H1 (cell line): ENCODE measurements around the gene GALNT9. TPM values are rescaled to one million over a fixed set of nuclear protein-coding genes. Genes with fewer than 3 reads are reported as not detected.
A peak's percentile ranks its signal among the peaks of the same experiment; 100 is the strongest.

ENCODE experiments used
- CTCF ChIA-PET: fragments of 300-600 bp; sonication (Branson Sonifier 250); formaldehyde crosslinking; loops from one replicate; lab custom pipeline; 2021; ENCODE audit not compliant: partially characterized antibody; lab: Charles Lee
- POLR2A ChIA-PET: fragments of 300-600 bp; sonication (Branson Sonifier 250); formaldehyde crosslinking; loops from one replicate; lab custom pipeline; 2021; ENCODE audit warnings: inconsistent platforms; ENCODE audit not compliant: partially characterized antibody; lab: Charles Lee
- DNase-seq, 2 experiments: peaks; one replicate each; pipeline versions ENCODE4 v3.0.0 to v3.0.0-alpha.2; 2010 to 2022; ENCODE audit warnings: low spot score in 2 of 2, low read depth in 1 of 2, mixed read lengths in 1 of 2
- FAIRE-seq: peaks from 2 replicates; lab custom pipeline; 2011; peaks lifted over from hg19 to GRCh38; lab: Jason Lieb, UNC
- H2AFZ ChIP-seq: 2 replicates; pipeline ENCODE4 v1.8.1; 2012; ENCODE audit warnings: low read length, inconsistent platforms
- H2AK5ac ChIP-seq: 2 replicates; pipeline ENCODE4 v1.6.1; 2013; ENCODE audit warnings: low read depth, low read length
- H2BK120ac ChIP-seq: replicated peaks from 2 replicates; pipeline ENCODE3; 2013; ENCODE audit warnings: low read depth, low read length, inconsistent platforms
- H2BK12ac ChIP-seq: 2 replicates; pipeline ENCODE4 v1.6.1; 2013; ENCODE audit warnings: low read depth, low read length
- H2BK15ac ChIP-seq: 2 replicates; pipeline ENCODE4 v1.6.1; 2013; ENCODE audit warnings: low read length
- H2BK20ac ChIP-seq: 2 replicates; pipeline ENCODE4 v1.6.1; 2013; ENCODE audit warnings: low read length
- H2BK5ac ChIP-seq: 2 replicates; pipeline ENCODE4 v1.6.1; 2013; ENCODE audit warnings: low read depth, low read length
- H3K14ac ChIP-seq: 2 replicates; pipeline ENCODE4 v1.6.1; 2013; ENCODE audit warnings: inconsistent platforms; ENCODE audit not compliant: insufficient read length
- H3K18ac ChIP-seq: 2 replicates; pipeline ENCODE4 v1.6.1; 2013; ENCODE audit warnings: low read length; ENCODE audit errors: extremely low read depth
- H3K23ac ChIP-seq: 2 replicates; pipeline ENCODE4 v1.6.1; 2013; ENCODE audit warnings: inconsistent platforms; ENCODE audit not compliant: insufficient read length
- H3K23me2 ChIP-seq: 2 replicates; pipeline ENCODE4 v1.6.1; 2013; ENCODE audit warnings: low read depth, low read length
- H3K27ac ChIP-seq: 2 replicates; pipeline ENCODE4 v1.6.1; 2011; ENCODE audit warnings: low read depth, low read length, inconsistent platforms
- H3K27me3 ChIP-seq, 4 experiments: replicated peaks in 1 of 4; 1 replicate in 1 of 4; 2 replicates in 3 of 4; pipeline versions ENCODE4 v1.6.1 to v1.8.1; 2011 to 2013; ENCODE audit warnings: low read length in 3 of 4, mild to moderate bottlenecking in 3 of 4, inconsistent platforms in 2 of 4, mixed read lengths in 2 of 4, moderate library complexity in 1 of 4; ENCODE audit not compliant: control insufficient read depth in 3 of 4, insufficient read depth in 3 of 4; ENCODE audit errors: extremely low read depth in 1 of 4
- H3K36me3 ChIP-seq, 4 experiments: 2 replicates each; pipeline versions ENCODE4 v1.6.1 to v1.8.1; 2011 to 2013; ENCODE audit warnings: mild to moderate bottlenecking in 4 of 4, low read length in 3 of 4, moderate library complexity in 2 of 4, control low read depth in 1 of 4, inconsistent platforms in 1 of 4; ENCODE audit not compliant: insufficient read depth in 4 of 4, control insufficient read depth in 2 of 4
- H3K4ac ChIP-seq: replicated peaks from 2 replicates; pipeline ENCODE3; 2013; ENCODE audit warnings: low read length, low read depth, mixed read lengths, inconsistent platforms; ENCODE audit not compliant: insufficient read length
- H3K4me1 ChIP-seq, 4 experiments: replicated peaks in 1 of 4; 1 replicate in 1 of 4; 2 replicates in 3 of 4; pipeline versions ENCODE4 v1.6.1 to v1.8.1; 2011 to 2013; ENCODE audit warnings: low read length in 3 of 4, inconsistent platforms in 2 of 4, mixed read lengths in 1 of 4; ENCODE audit not compliant: insufficient read depth in 4 of 4, control insufficient read depth in 3 of 4
- H3K4me2 ChIP-seq, 2 experiments: 2 replicates each; pipeline versions ENCODE4 v1.6.1 to v1.8.1; 2011 to 2013; ENCODE audit warnings: low read depth in 2 of 2, low read length in 2 of 2, control low read depth in 1 of 2, inconsistent platforms in 1 of 2, mild to moderate bottlenecking in 1 of 2; ENCODE audit not compliant: insufficient read depth in 1 of 2
- H3K4me3 ChIP-seq, 4 experiments: fragments of 200-600, 300-600 bp in 1 of 4; sonication (generic), shearing (Covaris generic), sonication (Bioruptor Twin) in 1 of 4; 2 replicates each; pipeline versions ENCODE4 v1.5.1 to v1.8.1; 2011 to 2016; ENCODE audit warnings: low read length in 4 of 4, low read depth in 3 of 4, control low read depth in 2 of 4, inconsistent platforms in 2 of 4, mild to moderate bottlenecking in 2 of 4, mixed read lengths in 1 of 4, moderate library complexity in 1 of 4; ENCODE audit not compliant: insufficient read depth in 2 of 4; ENCODE audit errors: extremely low read depth in 1 of 4
- H3K56ac ChIP-seq: replicated peaks from 2 replicates; pipeline ENCODE3; 2013; ENCODE audit warnings: low read depth, mild to moderate bottlenecking, mixed read lengths, low read length, inconsistent platforms; ENCODE audit not compliant: insufficient read length
- H3K79me1 ChIP-seq: 2 replicates; pipeline ENCODE4 v1.6.1; 2013; ENCODE audit warnings: low read depth, low read length, control low read depth
- H3K79me2 ChIP-seq, 2 experiments: 2 replicates each; pipeline versions ENCODE4 v1.6.1 to v1.8.1; 2012 to 2013; ENCODE audit warnings: low read length in 2 of 2, mild to moderate bottlenecking in 2 of 2, inconsistent platforms in 1 of 2; ENCODE audit not compliant: insufficient read depth in 2 of 2, control insufficient read depth in 1 of 2
- H3K9ac ChIP-seq, 4 experiments: replicated peaks in 1 of 4; 1 replicate in 1 of 4; 2 replicates in 3 of 4; pipeline versions ENCODE4 v1.6.1 to v1.8.1; 2011 to 2013; ENCODE audit warnings: low read depth in 3 of 4, low read length in 3 of 4, control low read depth in 2 of 4, mild to moderate bottlenecking in 2 of 4, moderate library complexity in 2 of 4, inconsistent platforms in 1 of 4; ENCODE audit errors: extremely low read depth in 1 of 4
- H3K9me3 ChIP-seq, 2 experiments: 2 replicates each; pipeline versions ENCODE4 v1.6.1 to v1.8.1; 2012 to 2013; ENCODE audit warnings: mild to moderate bottlenecking in 2 of 2, moderate library complexity in 2 of 2, control low read depth in 1 of 2, inconsistent platforms in 1 of 2, low read depth in 1 of 2, low read length in 1 of 2, mixed read lengths in 1 of 2; ENCODE audit not compliant: insufficient read depth in 2 of 2
- H4K20me1 ChIP-seq, 2 experiments: replicated peaks in 1 of 2; 2 replicates each; pipeline versions ENCODE3 to v1.8.1; 2011 to 2013; ENCODE audit warnings: inconsistent platforms in 2 of 2, low read length in 2 of 2, mild to moderate bottlenecking in 1 of 2; ENCODE audit not compliant: insufficient read depth in 2 of 2, control insufficient read depth in 1 of 2
- H4K5ac ChIP-seq: 2 replicates; pipeline ENCODE4 v1.6.1; 2013; ENCODE audit warnings: low read length, low read depth, mixed read lengths, inconsistent platforms; ENCODE audit not compliant: insufficient read length
- H4K8ac ChIP-seq: 2 replicates; pipeline ENCODE4 v1.8.0; 2013; ENCODE audit warnings: mild to moderate bottlenecking, moderate library complexity, low read length, inconsistent platforms; ENCODE audit not compliant: insufficient read depth; ENCODE audit errors: extremely low read depth
- H4K91ac ChIP-seq: replicated peaks from 2 replicates; pipeline ENCODE3; 2013; ENCODE audit warnings: low read length, mixed read lengths, inconsistent platforms; ENCODE audit not compliant: insufficient read length
- GABPA ChIP-seq: IDR thresholded peaks from 2 replicates; pipeline ENCODE4 v1.6.1; 2011; ENCODE audit warnings: mild to moderate bottlenecking, low read length, moderate library complexity, borderline replicate concordance; ENCODE audit not compliant: insufficient read depth
- WGBS, 2 experiments: shearing (Covaris generic) in 1 of 2; methylation state at CpG; one replicate each; pipeline versions ENCODE4 v1.1.6 to v1.1.7; 2013 to 2015; ENCODE audit warnings: low lambda C conversion rate in 2 of 2, mixed read lengths in 2 of 2, inconsistent platforms in 1 of 2, low coverage in 1 of 2, missing lambda C conversion rate in 1 of 2; ENCODE audit not compliant: insufficient replicate concordance in 2 of 2, insufficient coverage in 1 of 2, insufficient read length in 1 of 2; ENCODE audit errors: extremely low coverage in 1 of 2, missing lambda C conversion rate in 1 of 2; 5-methylcytosine and 5-hydroxymethylcytosine counted together
- polyA plus RNA-seq, 7 experiments: library from polyadenylated mRNA; depleted of rRNA in 3 of 7; stranded (reverse) in 5 of 7; unstranded in 2 of 7; fragments of >200 nt in 5 of 7; fragments of 200-250 nt in 2 of 7; gene quantifications; 1 replicate in 5 of 7; 2 replicates in 1 of 7; 4 replicates in 1 of 7; pipeline versions ENCODE4 v1.2.1 to v1.2.3, GENCODE V29; 2011 to 2013; ENCODE audit warnings: missing spikeins in 2 of 7, mixed read lengths in 2 of 7
- total RNA-seq: library from RNA; stranded (reverse); fragmentation: NEBNext Ultra II Directional; extraction: Animal tissue kit (Norgen Biotek cat#: 25700); gene quantifications from 2 replicates; pipeline ENCODE4 v1.2.1, GENCODE V29; 2021
- TF ChIP-seq, protein P1 (sequence below): IDR thresholded peaks from 2 replicates; pipeline ENCODE4 v1.6.1; 2012; ENCODE audit warnings: inconsistent platforms

GALNT9 gene
- total and polyA plus RNA-seq, 2 of the 8 experiments (the other 6 are each of a cell fraction or from before 2014, with no cell fraction given) = 2.0 to 3.6 TPM

- Histone ChIP-seq H3K36me3 (no peaks in the 10 kb centered on the region), H3K27me3 (peaks cover 0 to 29% (median 8%) of the 10 kb centered on the region in 4 experiments; a peak in 6 of 7 replicates), H4K20me1 (no peaks in the 10 kb centered on the region), H2AK5ac (no peak overlapping the region), H2BK5ac (no peak overlapping the region), H2BK15ac (no peak overlapping the region), H3K4me1 (no peaks in the 10 kb centered on the region; a peak in 1 of 7 replicates), H3K9ac (no peak overlapping the region), H4K8ac (no peak overlapping the region), H3K23ac (no peak overlapping the region), H3K79me1 (no peaks in the 10 kb centered on the region), H3K18ac (no peak overlapping the region), H2AFZ (no peak overlapping the region), H2BK12ac (no peak overlapping the region), H3K4ac (no peak overlapping the region), H4K91ac (no peak overlapping the region), H4K5ac (no peak overlapping the region)
- 90% methylated on average over 32 of the region's 32 CpGs; no CpG with 5 or more reads in 1 of the 2 experiments for WGBS, 2 experiments
- no peak for DNase-seq
- TF ChIP-seq, protein P1, sequence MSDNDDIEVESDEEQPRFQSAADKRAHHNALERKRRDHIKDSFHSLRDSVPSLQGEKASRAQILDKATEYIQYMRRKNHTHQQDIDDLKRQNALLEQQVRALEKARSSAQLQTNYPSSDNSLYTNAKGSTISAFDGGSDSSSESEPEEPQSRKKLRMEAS = 0 out of 2 replicates have a peak, but pooled peaks have one; percentile 20
- TF ChIP-seq GABPA = no peak
- TF ChIP-seq, all 59 proteins: peak for 1
- H3K27ac ChIP-seq = no peak overlapping the region
- no peak overlapping the region for H2BK120ac ChIP-seq
- H2BK20ac ChIP-seq = no peak overlapping the region
- no peaks in the 10 kb centered on the region for H3K23me2 ChIP-seq
- H3K14ac ChIP-seq = no peak overlapping the region
- FAIRE-seq = no peak
- no peaks in the 10 kb centered on the region for H3K79me2 ChIP-seq
- POLR2A ChIA-PET = interaction anchor here (1.0 kb wide), 1 partner anchor 11 kb away, joined by 5 read pairs; no protein-coding TSS in a partner anchor
- CTCF ChIA-PET = interaction anchor here (0.7 to 1.2 kb wide), 6 partner anchors 9 to 31 kb away, joined by 3 to 6 read pairs (median 3); no protein-coding TSS in a partner anchor
- no peak overlapping the region for H3K56ac ChIP-seq
- H3K4me3 ChIP-seq = no peak overlapping the region
- H3K4me2 ChIP-seq = no peak overlapping the region
- H3K9me3 ChIP-seq = peaks cover 11 to 15% of the 10 kb centered on the region in 2 experiments
Measured at GRCh38 chr12:132196038-132196872, 133.1 kb downstream of the GALNT9 start.
